Adipose tissue (tissue), 3 donors: ENCODE measurements around the gene IFT122. TPM values are rescaled to one million over a fixed set of nuclear protein-coding genes. Genes with fewer than 3 reads are reported as not detected.
A peak's percentile ranks its signal among the peaks of the same experiment; 100 is the strongest.
"Not testable (repeated sequence)": the region's sequence is repeated elsewhere in the genome, so short reads cannot be mapped to it uniquely, and the experiment has no call there.

Experiments
- H3K27ac ChIP-seq: one replicate; pipeline ENCODE4 v1.5.1; 2013; ENCODE audit warnings: low read depth, low read length
- WGBS, 3 donors: extraction: QIAGEN DNeasy Blood & Tissue Kit; methylation state at CpG; one replicate each; pipeline ENCODE4 v1.1.7; 2013; 5-methylcytosine and 5-hydroxymethylcytosine counted together
- polyA plus RNA-seq, 3 donors: library from polyadenylated mRNA; stranded (reverse); fragments of 200-250 nt; gene quantifications; one replicate each; pipeline ENCODE4 v1.2.3, GENCODE V29; 2013
- donor health status: healthy with polysubstance abuse.
- donor health status: Bipolar disorder and iron deficiency.
- donor health status: healthy.

Gene IFT122
- polyA plus RNA-seq, 3 donors, result 14.1 to 19.0 (median 15.6) TPM

- peak overlapping the region; percentile 32 for H3K27ac ChIP-seq
- WGBS, 3 donors, result 41 to 74% (median 49%) methylated on average over 11 of the region's 11 CpGs
Measured at GRCh38 chr3:129485721-129486663, 46.0 kb downstream of the IFT122 start.

DNA sequence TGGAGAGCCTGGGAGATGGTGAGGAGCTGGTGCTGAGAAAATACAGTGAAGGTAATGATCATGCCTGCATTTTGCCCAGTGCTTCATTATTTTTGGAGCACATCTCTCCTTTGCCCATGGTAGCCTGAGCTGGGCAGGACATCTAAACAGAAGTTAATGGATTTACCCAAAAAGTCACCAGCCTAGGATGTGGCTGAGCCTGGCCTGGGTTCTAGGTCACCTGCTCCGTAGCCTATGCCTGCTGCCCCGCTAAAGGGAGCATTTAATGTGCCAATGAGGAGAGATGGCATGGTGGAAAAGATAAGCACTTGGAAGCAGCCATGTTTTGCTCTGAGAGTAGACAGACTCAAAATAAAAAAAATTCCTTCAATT is 46.6 kb downstream of the IFT122 start:
- no peak overlapping the region for H3K27ac ChIP-seq
- WGBS, 3 donors, result 92 to 100% (median 93%) methylated on average over 2 of the region's 2 CpGs

GRCh38 chr3:129487183-129487867 is 47.3 kb downstream of the IFT122 start:
- H3K27ac ChIP-seq, result no peak overlapping the region
- 87 to 91% (median 87%) methylated on average over 13 of the region's 13 CpGs for WGBS, 3 donors

DNA sequence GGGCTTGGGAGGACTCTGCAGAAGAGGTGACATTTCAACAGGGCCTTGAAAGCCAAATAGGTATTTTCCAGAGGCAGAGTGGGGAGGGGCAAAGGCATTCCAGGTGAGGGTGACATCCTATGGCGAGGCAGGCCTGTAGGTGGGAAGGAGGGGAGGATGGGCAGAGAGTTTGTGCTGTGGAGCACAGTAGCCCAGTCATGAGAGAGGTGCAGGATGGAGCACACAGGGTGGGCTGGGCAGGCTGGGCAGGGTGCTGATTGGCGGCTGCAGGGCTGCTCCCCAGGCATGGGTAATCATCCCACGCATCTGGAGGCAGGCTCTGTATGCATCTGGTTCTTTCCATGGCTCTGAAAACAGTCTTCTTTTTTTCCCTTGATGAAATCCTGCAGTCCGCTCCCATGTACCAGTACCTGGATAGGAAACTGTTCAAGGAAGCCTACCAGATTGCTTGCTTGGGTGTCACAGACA is 47.9 kb downstream of the IFT122 start:
- WGBS, 3 donors, result 87 to 93% (median 92%) methylated on average over 4 of the region's 4 CpGs
- H3K27ac ChIP-seq, result not testable (repeated sequence)

DNA sequence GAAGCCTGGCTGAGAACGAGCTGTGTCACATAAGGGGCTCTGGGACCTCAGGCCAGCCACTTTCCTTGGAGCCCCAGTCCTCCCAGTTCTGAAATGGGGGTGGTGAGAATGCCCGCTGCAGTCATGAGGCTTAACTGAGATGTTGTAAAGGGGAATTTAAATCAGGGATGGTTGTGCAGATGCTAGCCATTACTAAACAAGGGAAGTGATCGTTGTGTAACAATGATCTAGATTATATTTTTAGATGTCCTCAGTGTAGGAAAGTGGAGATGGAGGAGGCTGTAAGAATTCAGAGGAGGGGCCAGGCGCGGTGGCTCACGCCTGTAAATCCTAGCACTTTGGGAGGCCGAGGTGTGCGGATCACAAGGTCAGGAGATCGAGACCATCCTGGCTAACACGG is 49.2 kb downstream of the IFT122 start:
- 77 to 89% (median 79%) methylated on average over 9 to 10 of the region's 10 CpGs for WGBS, 3 donors
- not testable (repeated sequence) for H3K27ac ChIP-seq

DNA sequence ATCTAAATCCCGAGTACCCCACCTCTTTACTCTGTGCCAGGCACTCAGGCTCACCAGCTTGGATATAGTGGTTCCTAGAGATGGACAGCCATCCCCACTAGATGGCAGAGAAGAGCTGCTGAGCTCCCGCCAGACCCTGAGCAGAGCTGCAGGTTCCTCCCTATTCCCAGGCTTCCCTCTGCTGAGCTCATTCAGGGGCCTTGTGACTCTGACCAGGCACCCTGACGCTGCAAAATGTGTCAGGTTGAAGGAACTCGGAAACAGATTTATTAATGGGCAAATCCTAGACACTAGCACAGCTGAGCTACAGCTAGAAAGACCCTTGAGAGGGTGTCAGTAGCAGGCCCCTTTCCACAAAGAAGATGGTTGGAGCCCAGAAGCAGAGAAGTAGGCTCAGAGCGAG is 50.2 kb downstream of the IFT122 start:
- WGBS, 3 donors, result 18 to 23% (median 22%) methylated on average over 5 of the region's 5 CpGs
- no peak overlapping the region for H3K27ac ChIP-seq

DNA sequence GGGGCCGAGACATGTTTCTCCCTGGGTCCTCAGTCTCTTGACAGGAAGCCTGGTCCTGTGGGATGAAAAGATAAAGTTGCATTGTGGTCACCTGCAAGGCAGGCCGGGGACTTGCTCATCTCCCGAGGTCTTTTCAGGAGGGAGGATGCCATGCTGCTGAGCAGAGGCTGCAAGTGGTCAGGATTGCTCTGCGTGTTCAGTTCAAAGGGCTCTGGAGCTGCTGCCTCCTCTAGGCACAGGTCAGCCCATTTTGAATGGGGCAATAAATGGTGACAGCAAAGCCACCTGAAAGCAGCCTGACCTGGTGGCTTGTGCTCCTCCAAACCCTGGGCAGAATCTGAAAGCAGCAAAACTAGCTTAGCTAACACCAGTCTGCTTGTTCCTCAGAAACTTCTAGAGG is 51.1 kb downstream of the IFT122 start:
- 80 to 88% (median 82%) methylated on average over 4 of the region's 4 CpGs for WGBS, 3 donors
- not testable (repeated sequence) for H3K27ac ChIP-seq

- whole genome bisulfite sequencing, 3 donors, result 90 to 97% (median 96%) methylated on average over 9 of the region's 9 CpGs
Measured at GRCh38 chr3:129491794-129492193, 51.8 kb downstream of the IFT122 start.

GRCh38 chr3:129492691-129493090 is 52.7 kb downstream of the IFT122 start:
- WGBS, 3 donors, result 93 to 94% (median 94%) methylated on average over 4 of the region's 4 CpGs
- no peak overlapping the region for H3K27ac ChIP-seq

More at GRCh38 chr3:129491794-129492193, 51.8 kb downstream of the IFT122 start:
- no peak overlapping the region for H3K27ac ChIP-seq

GRCh38 chr3:129493206-129493605 is 53.2 kb downstream of the IFT122 start:
- WGBS, 3 donors, result 86 to 96% (median 91%) methylated on average over 4 of the region's 4 CpGs
- H3K27ac ChIP-seq, result no peak overlapping the region

DNA sequence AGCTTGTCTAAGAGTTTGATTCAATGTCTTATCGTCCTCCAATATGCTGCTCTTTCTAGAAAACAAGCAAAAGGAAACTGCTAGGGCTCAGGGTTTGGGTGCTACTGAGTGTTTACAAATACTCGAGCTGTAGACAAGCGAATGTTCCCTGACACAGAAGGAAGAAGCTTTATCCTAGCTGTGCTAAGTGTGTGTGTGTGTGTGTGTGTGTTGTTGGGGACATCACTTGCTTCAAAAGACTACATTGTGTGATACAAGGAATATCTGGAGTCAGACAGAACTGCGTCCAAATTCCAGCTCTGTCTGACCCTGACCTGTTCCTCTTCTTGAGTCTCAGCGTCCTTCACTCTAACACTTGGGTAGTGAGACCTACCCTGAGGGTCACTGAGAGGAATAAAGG is 54.5 kb downstream of the IFT122 start:
- not testable (repeated sequence) for H3K27ac ChIP-seq
- 58 to 71% (median 65%) methylated on average over 5 of the region's 5 CpGs for WGBS, 3 donors

- H3K27ac ChIP-seq, result not testable (repeated sequence)
- 58 to 86% (median 73%) methylated on average over 10 of the region's 10 CpGs for WGBS, 3 donors
Measured at GRCh38 chr3:129495006-129495639, 55.1 kb downstream of the IFT122 start.

GRCh38 chr3:129497876-129498275 is 57.9 kb downstream of the IFT122 start:
- WGBS, 3 donors, result 79 to 88% (median 83%) methylated on average over 2 of the region's 2 CpGs
- H3K27ac ChIP-seq, result not testable (repeated sequence)

GRCh38 chr3:129498603-129499488 is 58.8 kb downstream of the IFT122 start:
- not testable (repeated sequence) for H3K27ac ChIP-seq
- 72 to 82% (median 74%) methylated on average over 7 to 8 of the region's 8 CpGs for WGBS, 3 donors

DNA sequence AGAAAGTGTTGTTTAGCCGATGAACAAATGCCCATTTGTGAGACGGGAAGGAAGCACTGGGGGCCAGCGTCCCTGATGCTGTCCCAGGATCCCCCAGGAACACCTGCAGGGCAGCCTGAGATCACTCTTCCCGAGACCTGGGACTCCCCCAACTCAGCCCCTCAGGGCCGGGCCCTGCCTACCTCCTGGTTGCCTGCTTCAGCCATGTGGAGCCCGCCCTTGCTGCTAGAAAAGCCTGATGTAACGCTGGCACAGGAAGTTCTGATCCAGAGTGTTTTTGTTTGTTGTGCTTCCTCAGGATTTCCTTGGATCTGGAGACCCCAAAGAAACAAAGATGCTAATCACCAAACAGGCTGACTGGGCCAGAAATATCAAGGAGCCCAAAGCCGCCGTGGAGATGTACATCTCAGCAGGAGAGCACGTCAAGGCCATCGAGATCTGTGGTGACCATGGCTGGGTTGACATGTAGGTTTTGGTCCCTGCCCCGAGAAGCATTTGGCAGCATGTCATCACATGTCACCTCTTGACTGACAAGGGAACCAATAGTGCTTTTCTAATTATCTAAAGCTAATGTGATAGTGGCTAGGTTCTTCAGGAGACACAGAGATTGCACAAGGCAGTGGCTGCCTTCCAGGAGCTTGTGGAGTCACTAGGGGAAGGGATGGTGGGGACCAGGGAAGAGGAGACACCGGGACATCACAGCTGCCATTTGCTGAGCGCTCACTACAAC is 59.7 kb downstream of the IFT122 start:
- 73 to 88% (median 78%) methylated on average over 12 to 13 of the region's 14 CpGs for WGBS, 3 donors
- H3K27ac ChIP-seq, result not testable (repeated sequence)

DNA sequence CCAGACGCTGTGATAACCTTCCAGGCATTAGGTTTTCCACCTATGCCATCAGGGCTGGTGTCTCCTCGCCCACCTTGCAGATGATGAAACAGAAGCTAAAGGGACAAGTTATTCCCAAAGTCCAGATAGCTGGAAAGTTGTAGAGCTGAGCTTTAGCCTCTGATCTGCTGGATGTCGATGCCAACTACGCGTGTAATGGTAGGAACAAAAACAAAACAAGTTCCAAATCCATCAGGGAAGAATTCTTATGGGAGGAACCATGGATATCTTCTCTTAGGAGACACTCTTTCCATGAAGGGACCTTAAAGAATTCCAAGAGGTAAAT is 60.3 kb downstream of the IFT122 start:
- WGBS, 3 donors, result 85 to 93% (median 85%) methylated on average over 5 of the region's 5 CpGs
- H3K27ac ChIP-seq, result no peak overlapping the region

GRCh38 chr3:129501630-129502029 is 61.6 kb downstream of the IFT122 start:
- H3K27ac ChIP-seq, result no peak overlapping the region
- WGBS, 3 donors, result 84 to 94% (median 86%) methylated on average over 5 of the region's 5 CpGs
